Loucy (cell line): ENCODE measurements around the gene HPGD.

ENCODE experiments used
- H2AFZ ChIP-seq: fragments of 200-600 bp; sonication (generic); 2 replicates; pipeline ENCODE4 v1.6.0; 2016; ENCODE audit warnings: antibody characterized with exemption, mild to moderate bottlenecking, low read length, moderate library complexity
- H3F3A ChIP-seq: fragments of 200-600 bp; 2 replicates; pipeline ENCODE4 v1.6.0; 2016; ENCODE audit warnings: antibody characterized with exemption, low read depth, mild to moderate bottlenecking
- H3K27me3 ChIP-seq: fragments of 200-600 bp; sonication (generic); 2 replicates; pipeline ENCODE4 v1.6.1; 2014; ENCODE audit warnings: low read length, mild to moderate bottlenecking; ENCODE audit not compliant: insufficient read depth, poor library complexity, severe bottlenecking
- H3K36me3 ChIP-seq: fragments of 200-600 bp; sonication (generic); 2 replicates; pipeline ENCODE4 v1.6.1; 2016; ENCODE audit warnings: low read length; ENCODE audit not compliant: insufficient read depth
- H3K4me1 ChIP-seq: fragments of 200-600 bp; sonication (generic); 2 replicates; pipeline ENCODE4 v1.5.1; 2014; ENCODE audit warnings: low read length, mild to moderate bottlenecking; ENCODE audit not compliant: insufficient read depth, poor library complexity, severe bottlenecking
- H3K4me2 ChIP-seq: fragments of 200-600 bp; sonication (generic); 2 replicates; pipeline ENCODE4 v1.6.0; 2014; ENCODE audit warnings: antibody characterized with exemption, low read length, low read depth, mild to moderate bottlenecking; ENCODE audit not compliant: poor library complexity, severe bottlenecking
- H3K4me3 ChIP-seq: fragments of 200-600 bp; sonication (generic); 2 replicates; pipeline ENCODE4 v1.5.1; 2014; ENCODE audit warnings: low read length, mild to moderate bottlenecking, mixed read lengths; ENCODE audit not compliant: poor library complexity, severe bottlenecking
- H3K79me2 ChIP-seq: fragments of 200-600 bp; sonication (generic); 2 replicates; pipeline ENCODE4 v1.6.1; 2014; ENCODE audit warnings: low read length; ENCODE audit not compliant: insufficient read depth
- H3K9ac ChIP-seq: fragments of 200-600 bp; sonication (generic); 2 replicates; pipeline ENCODE4 v1.6.0; 2014; ENCODE audit warnings: mild to moderate bottlenecking, low read depth, low read length, moderate library complexity; ENCODE audit not compliant: poor library complexity, severe bottlenecking
- H3K9me2 ChIP-seq: fragments of 200-600 bp; sonication (generic); replicated peaks from 2 replicates; pipeline ENCODE4 v1.6.1; 2016; ENCODE audit warnings: low read depth, low read length, mixed read lengths
- H3K9me3 ChIP-seq: fragments of 200-600 bp; sonication (generic); 2 replicates; pipeline ENCODE4 v1.6.1; 2014; ENCODE audit warnings: mild to moderate bottlenecking, antibody characterized with exemption, low read length, low read depth; ENCODE audit not compliant: insufficient read depth
- H4K20me1 ChIP-seq: fragments of 200-600 bp; sonication (generic); 2 replicates; pipeline ENCODE4 v1.6.0; 2014; ENCODE audit warnings: antibody characterized with exemption, low read length, mild to moderate bottlenecking; ENCODE audit not compliant: insufficient read depth, poor library complexity, severe bottlenecking
- CTCF ChIP-seq: fragments of 200-600 bp; sonication (generic); conservative IDR thresholded peaks from 2 replicates; pipeline ENCODE4 v1.5.1; 2014; ENCODE audit warnings: mild to moderate bottlenecking, antibody characterized with exemption, low read length
- EZH2phosphoT487 ChIP-seq: fragments of 200-600 bp; IDR thresholded peaks from 2 replicates; pipeline ENCODE4 v1.6.1; 2018; ENCODE audit warnings: antibody characterized with exemption, mild to moderate bottlenecking, moderate library complexity, borderline replicate concordance

The HPGD gene

GRCh38 chr4:174474457-174475075 lies 47.7 kb downstream of the HPGD start:
- H3K4me3 ChIP-seq = no peak overlapping the region
- no peaks in the 10 kb centered on the region for H3K27me3 ChIP-seq
- H3K4me1 ChIP-seq = no peaks in the 10 kb centered on the region
- H3F3A ChIP-seq = no peaks in the 10 kb centered on the region
- H3K9me2 ChIP-seq = 0 out of 2 replicates have a peak, but pooled peaks cover 3% of the 10 kb centered on the region
- no peaks in the 10 kb centered on the region for H3K9me3 ChIP-seq
- H3K36me3 ChIP-seq = no peaks in the 10 kb centered on the region
- H2AFZ ChIP-seq = no peak overlapping the region
- no peak overlapping the region for H3K4me2 ChIP-seq
- no peaks in the 10 kb centered on the region for H4K20me1 ChIP-seq
- no peaks in the 10 kb centered on the region for H3K79me2 ChIP-seq
- no peak for TF ChIP-seq CTCF
- no peak for TF ChIP-seq EZH2phosphoT487
- no peak overlapping the region for H3K9ac ChIP-seq

GRCh38 chr4:174467107-174467506 lies 55.2 kb downstream of the HPGD start:
- H4K20me1 ChIP-seq = no peaks in the 10 kb centered on the region
- H3K4me3 ChIP-seq = no peak overlapping the region
- no peak overlapping the region for H3K4me2 ChIP-seq
- no peaks in the 10 kb centered on the region for H3K36me3 ChIP-seq
- TF ChIP-seq EZH2phosphoT487 = no peak
- TF ChIP-seq CTCF = no peak
- no peaks in the 10 kb centered on the region for H3F3A ChIP-seq
- no peaks in the 10 kb centered on the region for H3K9me2 ChIP-seq
- no peak overlapping the region for H2AFZ ChIP-seq
- no peaks in the 10 kb centered on the region for H3K4me1 ChIP-seq
- no peaks in the 10 kb centered on the region for H3K27me3 ChIP-seq
- H3K79me2 ChIP-seq = no peaks in the 10 kb centered on the region
- H3K9me3 ChIP-seq = peaks cover 6% of the 10 kb centered on the region
- no peak overlapping the region for H3K9ac ChIP-seq

- Histone ChIP-seq H3K79me2 (no peaks in the 10 kb centered on the region), H3K4me3 (no peak overlapping the region), H3K9me2 (no peaks in the 10 kb centered on the region), H3K9me3 (peaks cover 6% of the 10 kb centered on the region), H3K4me2 (no peak overlapping the region), H3K36me3 (no peaks in the 10 kb centered on the region), H3K27me3 (no peaks in the 10 kb centered on the region), H3K4me1 (no peaks in the 10 kb centered on the region), H2AFZ (no peak overlapping the region), H3F3A (no peaks in the 10 kb centered on the region), H4K20me1 (no peaks in the 10 kb centered on the region), H3K9ac (no peak overlapping the region)
- TF ChIP-seq CTCF (no peak), EZH2phosphoT487 (no peak)
Measured at GRCh38 chr4:174464949-174465348, 57.3 kb downstream of the HPGD start.
